Endometrium (tissue), 2 donors: ENCODE results near the gene ARMC9.

Source experiments
- FAIRE-seq: peaks from 2 replicates; lab custom pipeline; 2012; peaks lifted over from hg19 to GRCh38; lab: Jason Lieb, UNC
- donor health status: control.
- donor health status: control.

Gene ARMC9

GRCh38 chr2:231422056-231422455 lies 223.6 kb downstream of the ARMC9 start:
- FAIRE-seq, result no peak

GRCh38 chr2:231423176-231423575 lies 224.7 kb downstream of the ARMC9 start:
- FAIRE-seq, result no peak
